Thoracic aorta (tissue), 2 donors: ENCODE measurements around the gene DIP2B. TPM values are rescaled to one million over a fixed set of nuclear protein-coding genes. Genes with fewer than 3 reads are reported as not detected.

ENCODE experiments used
- ATAC-seq: fragments of 150-250 bp; one replicate; pipeline ENCODE4 v1.8.0; 2017; ENCODE audit warnings: low read depth; ENCODE audit not compliant: insufficient number of reproducible peaks, low FRiP score
- DNase-seq: peaks from one replicate; pipeline ENCODE4 v3.0.0-alpha.2; 2020; ENCODE audit warnings: low spot score
- H3K27ac ChIP-seq, 2 donors: fragments of 200-600 bp; sonication (generic); 1 replicate in 1 of 2; 2 replicates in 1 of 2; pipeline ENCODE4 v1.5.1; 2016; ENCODE audit warnings: mild to moderate bottlenecking in 2 of 2, moderate library complexity in 2 of 2
- H3K27me3 ChIP-seq: fragments of 200-600 bp; sonication (generic); replicated peaks from 2 replicates; pipeline ENCODE4 v1.6.0; 2016; ENCODE audit warnings: mild to moderate bottlenecking; ENCODE audit not compliant: insufficient read depth
- H3K36me3 ChIP-seq: fragments of 200-600 bp; sonication (generic); one replicate; pipeline ENCODE4 v1.5.1; 2016
- H3K4me1 ChIP-seq, 2 donors: fragments of 200-600 bp; sonication (generic); 1 replicate in 1 of 2; 2 replicates in 1 of 2; pipeline versions ENCODE4 v1.5.1 to v1.6.0; 2016; ENCODE audit warnings: low read depth in 2 of 2, mild to moderate bottlenecking in 1 of 2; ENCODE audit not compliant: control insufficient read depth in 1 of 2
- H3K4me3 ChIP-seq: fragments of 200-600 bp; sonication (generic); 2 replicates; pipeline ENCODE4 v1.5.1; 2016; ENCODE audit warnings: mild to moderate bottlenecking
- H3K9me3 ChIP-seq: fragments of 200-600 bp; sonication (generic); 2 replicates; pipeline ENCODE4 v1.5.1; 2016
- CTCF ChIP-seq: fragments of 200-600 bp; sonication (generic); IDR thresholded peaks from one replicate; pipeline ENCODE4 v1.5.1; 2019; ENCODE audit warnings: antibody characterized with exemption
- total RNA-seq, 2 donors: library from RNA; depleted of rRNA; stranded (reverse); fragments of >200 nt; gene quantifications; one replicate each; pipeline versions ENCODE4 v1.1.0 to v1.2.3, GENCODE V29; 2016

The DIP2B gene
- total RNA-seq, 2 donors from 2014 or later = 22.3 to 22.9 TPM

- TF ChIP-seq CTCF = no peak
- H3K27me3 ChIP-seq = no peaks in the 10 kb centered on the region
- no peak for DNase-seq
- no peak overlapping the region for H3K27ac ChIP-seq
- H3K4me1 ChIP-seq = peaks cover 26 to 29% of the 10 kb centered on the region in 2 donors
- ATAC-seq = no peak
- no peak overlapping the region for H3K4me3 ChIP-seq
- no peaks in the 10 kb centered on the region for H3K9me3 ChIP-seq
- no peaks in the 10 kb centered on the region for H3K36me3 ChIP-seq
Measured at GRCh38 chr12:50566066-50566465, 61.3 kb downstream of the DIP2B start.

GRCh38 chr12:50567926-50568325 lies 63.1 kb downstream of the DIP2B start:
- no peak overlapping the region for H3K4me3 ChIP-seq
- H3K9me3 ChIP-seq = no peaks in the 10 kb centered on the region
- ATAC-seq = no peak
- no peaks in the 10 kb centered on the region for H3K36me3 ChIP-seq
- no peaks in the 10 kb centered on the region for H3K27me3 ChIP-seq
- TF ChIP-seq CTCF = no peak
- H3K4me1 ChIP-seq = peaks cover 38 to 40% of the 10 kb centered on the region in 2 donors
- peak overlapping the region; percentile 42 to 47 for H3K27ac ChIP-seq
- no peak for DNase-seq

- Histone ChIP-seq H3K27me3 (no peaks in the 10 kb centered on the region), H3K4me3 (no peak overlapping the region), H3K27ac (peak overlapping the region; percentile 42 to 47), H3K9me3 (no peaks in the 10 kb centered on the region), H3K36me3 (no peaks in the 10 kb centered on the region), H3K4me1 (peaks cover 44 to 46% of the 10 kb centered on the region in 2 donors)
- DNase-seq (no peak), ATAC-seq (no peak)
- TF ChIP-seq CTCF = no peak
Measured at GRCh38 chr12:50568338-50569091, 63.7 kb downstream of the DIP2B start.

GRCh38 chr12:50569321-50569720 lies 64.5 kb downstream of the DIP2B start:
- Histone ChIP-seq H3K27me3 (no peaks in the 10 kb centered on the region), H3K27ac (peak overlapping the region in 1 of 2 donors; percentile 9), H3K9me3 (no peaks in the 10 kb centered on the region), H3K4me1 (peaks cover 49 to 51% of the 10 kb centered on the region in 2 donors), H3K36me3 (no peaks in the 10 kb centered on the region), H3K4me3 (no peak overlapping the region)
- ATAC-seq (no peak), DNase-seq (no peak)
- TF ChIP-seq CTCF = no peak

GRCh38 chr12:50569876-50570275 lies 65.1 kb downstream of the DIP2B start:
- DNase-seq (no peak), ATAC-seq (no peak)
- no peak for TF ChIP-seq CTCF
- Histone ChIP-seq H3K4me1 (peaks cover 49 to 57% of the 10 kb centered on the region in 2 donors), H3K27ac (no peak overlapping the region), H3K4me3 (no peak overlapping the region), H3K9me3 (no peaks in the 10 kb centered on the region), H3K36me3 (no peaks in the 10 kb centered on the region), H3K27me3 (no peaks in the 10 kb centered on the region)
